Peyer's patch (tissue), 4 donors: ENCODE results near the gene CEP68.

Source experiments
- CTCF ChIP-seq, 6 experiments: fragments of 450-650 bp in 4 of 6; fragments of 200-600 bp in 2 of 6; sonication (generic) in 1 of 6; IDR thresholded peaks; one replicate each; pipeline ENCODE4 v1.5.1; 2017 to 2019; ENCODE audit warnings: antibody characterized with exemption in 6 of 6, mild to moderate bottlenecking in 3 of 6, moderate library complexity in 1 of 6
- POLR2A ChIP-seq, 2 donors: fragments of 450-650 bp; IDR thresholded peaks; one replicate each; pipeline ENCODE4 v1.5.1; 2017; ENCODE audit warnings: antibody characterized with exemption in 2 of 2, mild to moderate bottlenecking in 2 of 2, moderate library complexity in 2 of 2

GRCh38 chr2:65015731-65016130, 40.5 kb upstream of the CEP68 start:
- TF ChIP-seq POLR2A (IDR thresholded peaks at IDR 0.05) (no peak), CTCF (IDR thresholded peaks at IDR 0.05) (no peak)
